ENCODE results near the gene CYB5A.

Gene CYB5A

GRCh38 chr18:74315464-74316256 is 23.9 kb upstream of the CYB5A start, which contains the start of gene C18orf63:
Gene C18orf63 (plus strand): TSS chr18:74315839. CDS start chr18:74317866, 2,027 bp downstream.
- no peak for DNase-seq (ENCODE audit: low spot score)
- TF ChIP-seq CTCF (IDR thresholded peaks at IDR 0.05; ENCODE audit: borderline replicate concordance, control extremely low read depth, extremely low read depth, insufficient read depth, missing control alignments): no peak
- in situ Hi-C loops (cut with MboI; ENCODE audit: low sequenced_read_pairs, unreplicated experiment): no loop called here

- no peak for TF ChIP-seq CTCF (IDR thresholded peaks at IDR 0.05; ENCODE audit: borderline replicate concordance, control extremely low read depth, extremely low read depth, insufficient read depth, missing control alignments)
- in situ Hi-C loops (cut with MboI; ENCODE audit: low sequenced_read_pairs, unreplicated experiment): no loop called here
- no peak for DNase-seq (ENCODE audit: low spot score)
Measured at GRCh38 chr18:74314759-74315463, 23.1 kb upstream of the CYB5A start.

GRCh38 chr18:74311000-74311399 is 19.2 kb upstream of the CYB5A start:
- no peak for TF ChIP-seq CTCF (IDR thresholded peaks at IDR 0.05; ENCODE audit: borderline replicate concordance, control extremely low read depth, extremely low read depth, insufficient read depth, missing control alignments)
- in situ Hi-C loops (cut with MboI; ENCODE audit: low sequenced_read_pairs, unreplicated experiment): no loop called here

GRCh38 chr18:74310411-74310810 is 18.6 kb upstream of the CYB5A start:
- DNase-seq (ENCODE audit: low spot score): no peak
- TF ChIP-seq CTCF (IDR thresholded peaks at IDR 0.05; ENCODE audit: borderline replicate concordance, control extremely low read depth, extremely low read depth, insufficient read depth, missing control alignments): no peak
- in situ Hi-C loops (cut with MboI; ENCODE audit: low sequenced_read_pairs, unreplicated experiment): no loop called here

More at GRCh38 chr18:74311000-74311399, 19.2 kb upstream of the CYB5A start:
- no peak for DNase-seq (ENCODE audit: low spot score)

- no peak for TF ChIP-seq CTCF (IDR thresholded peaks at IDR 0.05; ENCODE audit: borderline replicate concordance, control extremely low read depth, extremely low read depth, insufficient read depth, missing control alignments)
- in situ Hi-C loops (cut with MboI; ENCODE audit: low sequenced_read_pairs, unreplicated experiment): no loop called here
- no peak for DNase-seq (ENCODE audit: low spot score)
Measured at GRCh38 chr18:74303936-74304335, 12.2 kb upstream of the CYB5A start.

GRCh38 chr18:74303306-74303705 is 11.5 kb upstream of the CYB5A start:
- DNase-seq (ENCODE audit: low spot score): no peak
- in situ Hi-C loops (cut with MboI; ENCODE audit: low sequenced_read_pairs, unreplicated experiment): no loop called here
- no peak for TF ChIP-seq CTCF (IDR thresholded peaks at IDR 0.05; ENCODE audit: borderline replicate concordance, control extremely low read depth, extremely low read depth, insufficient read depth, missing control alignments)
